Measurements from ENCODE around the gene KIF7. TPM values are rescaled to one million over a fixed set of nuclear protein-coding genes. Genes with fewer than 3 reads are reported as not detected.

Gene KIF7
- total RNA-seq, 1 donor = 10.6 TPM

DNA sequence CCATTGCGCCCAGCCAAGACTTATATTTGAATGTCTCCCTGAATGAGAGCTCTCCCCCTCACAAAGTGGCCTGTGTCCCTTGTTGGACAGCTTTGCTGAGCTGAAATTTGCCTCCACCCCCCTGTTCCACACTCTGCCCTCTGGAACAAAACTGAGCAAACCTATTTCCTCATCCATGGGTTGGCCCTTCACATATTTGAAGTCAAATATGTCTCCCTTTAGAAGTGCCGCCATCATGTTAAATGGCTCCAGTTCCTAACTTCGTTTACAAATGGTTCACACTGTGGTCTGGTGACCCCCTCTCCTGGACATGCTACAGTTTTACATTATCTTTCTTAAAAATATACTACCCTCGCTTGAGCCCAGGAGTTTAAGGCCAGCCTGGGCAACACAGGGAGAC, 19.3 kb upstream of the KIF7 start:
- no peak overlapping the region for H3K4me3 ChIP-seq (ENCODE audit: low read depth, low read length)
- TF ChIP-seq, protein P1, sequence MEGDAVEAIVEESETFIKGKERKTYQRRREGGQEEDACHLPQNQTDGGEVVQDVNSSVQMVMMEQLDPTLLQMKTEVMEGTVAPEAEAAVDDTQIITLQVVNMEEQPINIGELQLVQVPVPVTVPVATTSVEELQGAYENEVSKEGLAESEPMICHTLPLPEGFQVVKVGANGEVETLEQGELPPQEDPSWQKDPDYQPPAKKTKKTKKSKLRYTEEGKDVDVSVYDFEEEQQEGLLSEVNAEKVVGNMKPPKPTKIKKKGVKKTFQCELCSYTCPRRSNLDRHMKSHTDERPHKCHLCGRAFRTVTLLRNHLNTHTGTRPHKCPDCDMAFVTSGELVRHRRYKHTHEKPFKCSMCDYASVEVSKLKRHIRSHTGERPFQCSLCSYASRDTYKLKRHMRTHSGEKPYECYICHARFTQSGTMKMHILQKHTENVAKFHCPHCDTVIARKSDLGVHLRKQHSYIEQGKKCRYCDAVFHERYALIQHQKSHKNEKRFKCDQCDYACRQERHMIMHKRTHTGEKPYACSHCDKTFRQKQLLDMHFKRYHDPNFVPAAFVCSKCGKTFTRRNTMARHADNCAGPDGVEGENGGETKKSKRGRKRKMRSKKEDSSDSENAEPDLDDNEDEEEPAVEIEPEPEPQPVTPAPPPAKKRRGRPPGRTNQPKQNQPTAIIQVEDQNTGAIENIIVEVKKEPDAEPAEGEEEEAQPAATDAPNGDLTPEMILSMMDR (IDR thresholded peaks at IDR 0.05; ENCODE audit: insufficient read depth, low read length) = no peak
- no peak for DNase-seq (ENCODE audit: low read depth)

DNA sequence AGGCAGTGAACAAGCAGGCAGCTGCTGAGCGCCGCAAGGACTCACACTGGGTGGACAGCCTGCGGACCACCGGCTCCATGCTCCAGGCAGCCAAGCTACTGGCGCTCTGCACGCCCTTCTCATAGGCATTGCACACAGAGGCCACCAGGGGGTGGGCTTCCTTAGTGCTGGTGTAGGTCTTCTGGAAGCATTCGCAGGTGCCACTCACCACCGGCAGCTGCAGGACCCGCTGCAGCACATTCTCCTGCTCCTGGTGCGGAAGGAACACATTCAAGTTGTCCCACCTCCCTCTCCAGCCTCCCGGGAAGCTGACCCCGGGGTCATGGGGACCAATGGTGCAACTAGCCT, 17.9 kb upstream of the KIF7 start:
- DNase-seq (ENCODE audit: low read depth) = no peak
- H3K4me3 ChIP-seq (ENCODE audit: low read depth, low read length) = no peak overlapping the region
- TF ChIP-seq, protein P1 (IDR thresholded peaks at IDR 0.05; ENCODE audit: insufficient read depth, low read length) = peak; percentile 27

DNA sequence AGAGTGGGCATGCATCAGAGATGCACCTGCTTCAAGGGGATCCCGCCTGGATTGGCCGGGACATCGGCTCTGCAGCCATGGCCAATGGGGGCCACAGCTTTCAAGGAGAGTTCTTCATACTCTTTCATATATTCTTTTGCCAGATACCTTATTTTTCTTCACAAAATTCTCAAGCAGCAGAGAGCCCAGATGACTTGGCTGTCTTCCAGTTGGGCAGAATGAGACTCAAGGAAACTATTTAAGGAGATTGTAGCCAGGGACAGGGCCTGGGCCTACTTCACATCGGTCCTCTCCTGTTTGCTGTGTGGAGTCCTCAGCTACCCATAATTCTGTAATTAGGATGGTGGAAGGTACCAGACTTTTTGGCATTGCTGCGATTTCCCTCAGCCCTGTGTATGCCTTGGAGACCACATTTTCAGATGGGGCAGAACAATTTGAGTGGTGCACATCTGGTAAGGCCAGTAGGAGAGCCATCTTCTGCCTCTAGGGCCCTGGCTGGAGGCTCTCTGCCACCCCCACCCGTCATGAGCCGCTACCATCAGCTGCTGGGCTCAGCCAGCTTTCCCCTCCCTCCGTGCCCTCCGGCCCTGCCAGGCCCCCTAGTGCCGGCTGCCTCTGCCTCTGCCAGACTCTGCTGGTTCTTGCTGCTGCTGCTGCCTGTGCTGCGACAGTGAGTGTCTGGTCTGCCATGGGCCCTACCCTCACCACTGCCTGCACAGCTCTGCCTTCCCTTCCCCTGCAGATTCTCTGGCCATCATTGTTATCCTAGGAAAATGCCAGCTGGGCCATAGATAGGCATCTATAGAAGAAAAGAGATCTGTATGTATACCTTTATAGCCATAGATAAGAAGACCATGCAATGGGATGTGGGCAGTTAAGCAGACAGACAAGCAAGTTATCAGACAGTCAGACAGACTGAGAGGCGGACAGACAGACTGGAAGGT, 17.2 kb upstream of the KIF7 start:
- H3K4me3 ChIP-seq (ENCODE audit: low read depth, low read length) = no peak overlapping the region
- TF ChIP-seq, protein P1 (IDR thresholded peaks at IDR 0.05; ENCODE audit: insufficient read depth, low read length) = no peak
- peak; percentile 88 for DNase-seq (ENCODE audit: low read depth)

DNA sequence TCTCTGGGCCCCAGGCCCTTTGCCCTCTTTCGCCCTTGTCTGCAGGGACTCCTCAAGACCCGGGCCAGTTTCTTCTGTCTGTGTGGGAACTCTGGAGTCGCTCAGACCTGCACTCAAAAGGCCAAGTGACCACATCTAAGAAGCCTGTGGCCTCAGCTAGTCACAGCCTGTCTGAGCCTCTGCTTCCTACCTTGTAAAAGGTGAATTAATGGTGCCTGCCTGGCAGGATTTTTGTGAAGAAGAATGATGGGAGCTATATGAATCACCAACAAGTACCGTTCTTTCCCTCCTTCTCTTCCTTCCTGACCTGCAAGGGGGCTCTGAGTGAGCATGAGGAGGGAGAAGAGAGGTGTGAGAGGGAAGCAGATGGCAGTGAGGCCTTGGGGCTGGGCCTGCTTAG, 16.4 kb upstream of the KIF7 start:
- H3K4me3 ChIP-seq (ENCODE audit: low read depth, low read length) = no peak overlapping the region
- TF ChIP-seq, protein P1 (IDR thresholded peaks at IDR 0.05; ENCODE audit: insufficient read depth, low read length) = no peak
- no peak for DNase-seq (ENCODE audit: low read depth)

DNA sequence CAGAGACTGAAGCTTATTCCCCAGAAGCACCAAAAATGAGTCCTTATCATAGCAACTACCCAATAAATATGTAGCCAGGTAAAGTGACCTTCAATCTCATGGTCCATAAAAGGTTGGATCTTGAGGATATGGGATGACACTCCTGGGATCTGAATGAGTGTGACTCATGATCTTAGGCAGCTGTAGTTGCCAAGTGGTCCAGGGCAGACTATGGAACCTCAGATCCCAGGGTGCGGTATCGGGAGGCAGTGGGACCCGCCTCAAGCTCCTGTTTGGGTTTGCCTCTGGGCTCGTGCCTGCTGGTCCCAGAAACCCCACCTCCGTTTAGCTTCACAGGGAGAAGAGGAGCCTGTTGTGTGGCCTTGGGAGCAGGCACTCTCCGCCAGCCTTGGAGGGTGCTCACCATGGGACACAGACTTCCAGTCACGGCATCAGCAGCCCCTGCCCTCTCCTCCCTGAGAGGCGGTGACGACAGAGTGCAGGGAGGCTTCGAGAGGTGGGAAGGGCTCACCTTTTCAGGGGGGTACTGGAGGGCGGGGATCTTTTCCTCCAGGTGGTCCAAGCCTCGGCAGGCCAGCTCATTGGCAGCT, 15.8 kb upstream of the KIF7 start:
- DNase-seq (ENCODE audit: low read depth) = no peak
- TF ChIP-seq, protein P1 (IDR thresholded peaks at IDR 0.05; ENCODE audit: insufficient read depth, low read length) = no peak

DNA sequence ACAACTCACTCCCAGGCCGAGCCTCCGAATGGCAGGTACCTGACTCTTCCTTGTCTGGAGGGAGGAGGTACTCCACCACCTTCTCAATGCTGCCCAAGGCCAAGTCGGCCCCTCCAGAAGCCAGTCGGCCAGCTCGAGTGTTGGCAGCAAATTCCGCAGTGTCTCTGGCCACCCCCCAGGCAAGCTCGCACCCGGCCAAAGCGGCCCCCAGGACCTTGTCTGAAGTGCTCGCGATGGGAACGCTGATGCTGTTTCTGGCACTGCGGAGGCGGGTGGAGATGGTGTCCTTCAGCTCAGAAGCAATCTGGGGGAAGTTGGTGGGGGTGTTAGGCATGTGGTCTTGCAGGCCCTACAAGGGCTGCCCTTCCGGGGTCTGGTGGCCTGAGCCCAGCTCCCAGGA, 14.7 kb upstream of the KIF7 start:
- TF ChIP-seq, protein P1 (IDR thresholded peaks at IDR 0.05; ENCODE audit: insufficient read depth, low read length) = no peak
- DNase-seq (ENCODE audit: low read depth) = no peak

More for the DNA sequence above, 15.8 kb upstream of the KIF7 start:
- no peak overlapping the region for H3K4me3 ChIP-seq (ENCODE audit: low read depth, low read length)

More for the DNA sequence above, 14.7 kb upstream of the KIF7 start:
- H3K4me3 ChIP-seq (ENCODE audit: low read depth, low read length) = no peak overlapping the region
